Activated T-helper 1 cell treated with anti-CD3 and anti-CD28 coated beads, Interleukin-2, amount 50 U/mL, for 16 hours (primary cell): ENCODE measurements around the gene GSTA4.
"Not testable (repeated sequence)": the region's sequence is repeated elsewhere in the genome, so short reads cannot be mapped to it uniquely, and the experiment has no call there.

Experiments used
- DNase-seq, 2 donors: peaks; one replicate each; pipeline ENCODE4 v3.0.0-alpha.2; 2020; ENCODE audit warnings: low read depth in 1 of 2, low spot score in 1 of 2

Gene GSTA4

DNA sequence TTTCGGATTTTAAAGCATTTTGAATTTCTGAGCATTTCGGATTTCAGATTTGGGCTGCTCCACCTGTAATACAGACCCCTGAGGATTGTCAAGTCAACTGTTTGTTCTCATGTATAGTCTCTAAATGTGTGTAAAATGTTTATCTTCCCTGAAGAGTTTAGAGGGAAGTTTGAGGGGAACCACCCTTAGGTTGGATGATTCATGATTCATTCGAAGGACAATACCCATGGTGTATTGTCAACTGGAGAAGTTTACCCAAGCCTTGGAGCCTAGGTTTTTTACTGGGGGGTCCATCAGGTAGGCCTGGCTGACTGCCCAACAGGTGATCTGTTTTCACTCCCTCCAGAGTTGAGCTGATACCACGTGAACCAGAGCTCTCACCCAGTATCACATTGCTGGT lies 18.9 kb downstream of the GSTA4 start:
- DNase-seq = no peak

DNA sequence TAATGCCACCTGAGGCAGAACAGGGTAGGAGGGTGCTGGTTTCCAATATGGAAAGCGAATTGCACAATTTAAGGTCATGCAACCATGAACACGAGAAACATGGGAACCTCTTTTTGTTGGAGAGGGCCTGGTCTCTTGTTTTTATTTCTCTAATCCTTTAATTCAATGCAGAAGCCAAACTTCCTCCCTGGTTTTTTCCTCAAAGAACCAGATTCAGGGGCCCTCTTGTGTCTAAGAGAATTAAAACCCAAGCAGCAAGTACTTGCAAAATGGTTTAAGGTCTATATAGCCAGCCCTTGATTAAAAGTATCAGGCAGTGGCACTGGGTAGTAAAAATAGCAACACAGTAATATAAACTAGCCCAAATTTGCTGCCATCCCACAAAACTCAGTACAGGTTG lies 19.5 kb downstream of the GSTA4 start:
- DNase-seq = no peak

DNA sequence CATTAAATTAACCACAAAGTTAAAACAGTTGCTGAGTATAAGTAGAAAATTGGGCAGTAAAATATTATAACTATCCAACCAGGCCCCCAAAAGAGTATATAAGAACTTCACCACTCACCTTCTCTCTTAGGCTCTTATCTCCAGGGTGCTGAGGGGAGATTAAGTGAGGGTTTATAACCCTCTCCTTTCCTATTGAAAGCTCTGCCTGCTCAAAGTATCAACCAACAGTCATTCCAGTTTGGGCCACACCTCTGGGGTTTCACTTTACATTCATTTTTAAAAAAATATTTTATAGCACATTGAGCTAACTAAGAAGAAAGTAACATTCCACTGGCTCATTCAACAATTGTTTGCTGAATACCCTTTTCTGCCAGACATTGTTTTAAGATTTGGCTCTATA lies 22.1 kb downstream of the GSTA4 start:
- no peak for DNase-seq

DNA sequence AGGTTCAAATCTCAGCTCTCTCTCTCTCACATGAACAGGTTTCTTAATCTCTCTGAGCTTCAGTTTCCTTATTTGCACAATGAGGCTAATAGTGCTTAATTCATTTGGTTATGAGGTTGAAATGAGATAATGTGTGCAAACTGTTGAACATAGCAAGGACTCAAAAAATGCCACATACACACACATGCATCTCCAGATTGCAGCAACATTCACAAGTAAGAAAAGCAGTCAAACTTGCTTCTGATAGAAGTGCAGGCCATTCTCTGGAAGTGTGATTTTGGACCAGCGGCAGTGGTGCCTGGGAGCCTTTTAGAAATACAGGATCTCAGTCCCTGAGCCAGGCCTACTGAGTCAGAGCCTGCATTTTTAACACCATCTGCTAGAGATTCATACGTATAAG lies 25.7 kb downstream of the GSTA4 start:
- DNase-seq = no peak

DNA sequence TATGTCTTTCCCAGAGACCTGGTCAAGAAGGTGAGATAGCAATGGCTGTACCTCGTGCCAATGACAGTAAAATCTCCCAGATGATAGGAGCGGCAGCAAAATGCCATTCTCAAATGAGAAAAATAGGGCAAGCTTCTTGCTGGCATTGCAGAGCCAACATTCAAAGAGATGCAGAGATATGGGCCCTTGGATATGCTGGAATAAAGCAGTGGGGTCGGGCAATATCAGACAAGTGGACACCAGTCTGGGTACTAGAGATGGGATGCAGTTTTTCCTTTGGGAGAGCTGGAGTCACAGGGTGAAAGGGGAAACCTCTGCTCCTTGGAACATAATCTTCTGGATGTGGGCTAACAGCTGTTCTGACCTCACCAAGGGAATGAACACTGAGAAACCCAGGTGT lies 29.0 kb downstream of the GSTA4 start:
- no peak for DNase-seq

DNA sequence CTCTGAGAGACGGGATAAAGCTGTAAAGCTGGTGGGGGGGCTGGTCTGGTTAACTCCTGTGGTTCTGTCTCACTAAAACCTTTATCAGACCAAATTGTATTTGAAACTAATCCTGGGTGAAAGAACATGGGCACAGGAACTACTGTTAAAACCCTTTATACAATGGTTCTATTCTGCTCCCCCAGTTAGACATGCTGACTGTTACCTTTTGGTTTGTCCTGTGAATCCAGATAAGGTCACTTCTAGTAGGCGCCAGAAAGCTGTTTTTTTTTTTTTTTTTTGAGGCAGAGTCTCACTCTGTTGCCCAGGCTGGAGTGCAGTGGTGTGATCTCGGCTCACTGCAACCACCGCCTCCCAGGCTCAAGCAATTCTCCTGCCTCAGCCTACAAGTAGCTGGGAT lies 29.7 kb downstream of the GSTA4 start:
- DNase-seq = no peak

DNA sequence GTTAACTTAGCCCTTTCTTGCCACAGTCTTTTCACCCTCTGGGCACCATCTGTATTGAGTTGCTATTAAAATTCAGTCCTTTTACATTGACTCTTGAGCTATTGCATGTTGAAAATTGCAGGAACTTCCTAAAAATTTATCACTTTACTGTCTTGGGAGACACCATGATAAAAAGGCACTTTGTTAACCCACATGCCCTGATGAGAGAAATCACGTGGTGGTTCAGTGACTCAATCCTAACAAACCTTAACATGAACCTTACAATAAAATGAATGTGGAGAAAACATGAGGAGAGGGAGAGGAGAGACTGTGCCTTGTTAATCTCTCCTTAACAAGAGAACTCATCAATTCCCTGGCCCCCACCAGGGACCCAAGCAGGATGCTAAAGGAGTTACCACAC lies 30.8 kb downstream of the GSTA4 start:
- no peak for DNase-seq

DNA sequence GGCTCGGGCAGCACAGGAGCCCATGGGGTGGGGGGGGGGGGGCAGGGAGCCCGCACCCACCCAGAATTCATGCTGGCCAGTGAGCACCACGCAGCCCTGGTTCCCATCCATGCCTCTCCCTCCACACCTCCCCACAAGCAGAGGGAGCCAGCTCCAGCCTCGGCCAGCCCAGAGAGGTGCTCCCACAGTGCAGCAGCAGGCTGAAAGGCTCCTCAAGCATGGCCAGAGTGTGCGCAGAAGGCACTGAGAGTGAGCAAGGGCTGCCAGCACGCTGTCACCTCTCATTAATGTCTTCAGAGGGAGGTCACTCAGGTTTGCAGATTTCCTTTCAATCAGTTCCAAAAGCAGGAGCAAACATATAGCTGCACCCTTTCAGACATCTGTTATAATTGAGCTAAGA lies 32.4 kb downstream of the GSTA4 start:
- DNase-seq = no peak

DNA sequence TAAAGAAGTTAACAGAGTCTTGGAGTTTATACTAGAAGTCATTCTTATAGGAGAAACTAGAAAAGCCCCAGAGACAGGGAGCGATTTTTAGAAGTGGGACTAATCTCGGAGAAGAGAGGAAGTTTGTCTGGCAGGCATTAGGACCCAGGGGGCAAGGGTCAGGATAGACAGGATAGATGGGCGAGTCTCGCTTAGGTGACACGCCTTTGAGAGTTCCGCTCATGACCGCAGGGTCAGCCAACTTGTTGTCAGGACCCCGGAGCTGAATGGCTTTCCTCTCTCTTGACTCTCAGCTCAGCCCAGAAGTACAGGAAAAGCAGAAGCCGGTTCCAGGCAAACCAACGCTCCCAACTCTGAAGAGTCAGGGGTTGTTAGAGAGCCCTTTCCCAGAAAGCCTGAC lies 34.1 kb downstream of the GSTA4 start:
- DNase-seq = not testable (repeated sequence)

DNA sequence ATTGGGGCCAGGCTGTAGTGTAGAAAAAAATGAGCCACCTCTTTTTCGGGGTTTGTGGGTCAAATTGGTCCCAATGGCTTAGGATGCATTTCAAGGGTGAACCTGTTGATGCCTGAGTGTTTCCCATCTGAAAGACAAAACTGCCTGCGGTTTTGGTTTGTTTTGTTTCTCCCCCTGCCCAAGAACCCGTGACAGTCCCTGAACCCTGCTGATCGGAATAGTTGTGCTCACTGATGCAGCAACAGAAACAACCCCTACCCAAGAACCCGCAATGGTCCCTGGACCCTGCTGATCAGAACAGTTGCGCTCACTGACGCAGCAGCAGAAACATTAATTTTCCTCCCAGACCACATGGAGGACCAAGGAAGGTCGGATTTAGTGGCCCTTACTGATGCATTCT lies 34.9 kb downstream of the GSTA4 start:
- DNase-seq = not testable (repeated sequence)

DNA sequence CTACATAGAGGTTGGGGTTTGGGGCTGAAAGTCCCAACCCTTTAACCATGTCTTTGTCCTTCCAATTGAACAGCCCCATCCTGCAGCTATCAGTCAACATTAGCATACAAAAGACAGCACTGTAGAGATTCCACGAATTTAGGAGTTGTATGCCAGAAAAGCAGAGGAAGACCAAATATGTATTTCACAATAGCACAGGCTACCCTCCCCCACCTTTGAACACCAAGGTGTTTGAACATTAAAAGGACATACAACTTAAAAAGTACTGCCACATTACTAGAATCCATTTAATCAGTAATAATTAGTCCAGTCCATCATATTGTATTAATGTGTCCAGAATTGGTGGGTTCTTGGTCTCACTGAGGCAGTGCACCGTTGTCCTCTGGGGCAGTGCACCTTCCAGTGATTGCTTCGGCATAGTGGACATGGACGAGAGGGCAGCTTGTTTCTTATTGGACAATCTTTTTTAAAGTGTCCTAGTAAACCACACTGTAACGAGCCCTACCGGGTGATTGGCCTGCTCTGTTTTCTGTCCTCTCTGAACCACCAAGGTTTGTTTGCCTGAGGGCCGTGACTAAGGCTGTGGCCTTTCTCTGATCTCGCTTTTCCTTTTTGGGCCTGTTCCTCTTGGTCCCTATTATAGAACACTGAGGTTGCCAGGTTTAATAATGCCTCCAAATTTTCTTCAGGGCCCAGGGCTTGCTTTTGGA lies 36.4 kb downstream of the GSTA4 start:
- no peak for DNase-seq

DNA sequence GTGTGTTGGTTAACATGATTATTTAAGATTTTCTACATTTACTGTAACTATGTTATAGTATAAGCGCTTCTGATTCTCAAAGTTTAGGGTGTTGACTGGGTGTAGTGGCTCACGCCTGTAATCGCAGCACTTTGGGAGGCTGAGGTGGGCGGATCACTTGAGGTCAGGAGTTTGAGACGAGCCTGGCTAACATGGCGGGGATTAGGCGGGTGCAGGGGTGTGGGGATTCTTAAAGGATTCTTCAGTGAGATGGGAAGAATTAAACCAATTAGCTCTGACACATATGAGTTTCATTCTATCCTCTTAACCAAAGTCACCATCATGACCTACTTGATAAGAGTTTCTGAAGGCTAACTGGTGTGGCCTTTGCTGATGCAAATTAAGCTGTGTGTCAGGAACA lies 39.2 kb downstream of the GSTA4 start:
- DNase-seq = no peak

DNA sequence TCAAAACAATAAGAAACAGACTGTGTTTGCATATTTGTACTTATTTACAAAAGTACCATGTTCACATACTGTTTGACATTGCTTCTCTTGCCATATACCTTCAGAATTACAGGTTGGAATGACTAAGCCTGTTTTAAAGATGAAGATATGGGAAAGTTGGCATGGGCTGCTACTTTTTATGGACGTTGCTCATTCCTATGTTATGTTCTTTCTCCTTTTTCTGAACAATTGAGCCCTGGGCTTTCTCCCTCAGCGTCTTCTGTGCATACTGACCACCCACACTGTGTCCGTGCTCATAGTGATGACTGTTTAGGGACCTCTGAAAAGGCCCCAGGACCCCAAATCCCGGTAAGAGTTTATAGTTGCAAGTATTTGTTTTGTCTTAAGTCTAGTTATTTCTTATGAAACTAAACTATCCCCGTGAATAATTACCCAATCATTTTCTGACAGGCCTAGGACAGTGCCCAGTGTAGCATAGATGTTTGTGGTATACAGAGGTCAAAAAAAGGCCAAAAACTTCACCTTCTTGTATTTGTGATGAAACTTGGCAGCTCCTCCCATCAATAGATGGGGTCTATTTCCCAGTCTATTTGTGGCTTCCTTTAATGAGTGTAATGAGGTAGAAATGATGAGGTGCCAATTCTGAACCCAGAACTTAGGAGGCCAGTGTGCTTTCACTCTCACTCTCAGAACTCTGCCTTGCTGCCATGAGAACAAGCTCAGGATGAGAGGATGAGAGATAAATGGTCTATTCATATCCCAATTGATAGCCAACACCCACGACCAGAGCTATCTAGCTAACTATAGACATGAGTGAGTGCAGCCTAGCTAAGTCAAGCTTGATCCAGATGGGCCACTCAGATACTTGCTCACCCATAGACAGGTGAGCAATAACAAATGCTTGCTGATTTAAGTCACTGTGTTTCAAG lies 40.9 kb downstream of the GSTA4 start:
- DNase-seq = no peak

DNA sequence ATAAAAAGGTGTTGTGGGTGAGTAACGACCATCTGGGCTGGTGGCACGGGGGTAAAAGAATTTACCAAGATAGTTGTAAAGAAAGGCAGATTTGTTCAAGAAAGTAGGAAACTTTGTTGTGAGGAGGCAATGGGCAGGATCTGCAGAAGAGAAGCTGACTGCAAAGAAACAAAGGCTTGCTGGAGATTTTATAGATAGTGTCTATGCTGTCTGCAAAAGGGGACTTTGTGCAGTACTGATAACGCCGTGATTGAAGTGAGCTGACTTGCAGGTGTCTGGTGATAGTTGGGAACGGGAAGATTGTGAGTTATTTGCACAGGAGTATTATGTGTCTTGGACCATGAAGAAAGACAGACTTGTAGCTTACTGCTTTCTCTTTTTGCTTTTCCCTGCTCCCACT lies 48.8 kb downstream of the GSTA4 start:
- no peak for DNase-seq

DNA sequence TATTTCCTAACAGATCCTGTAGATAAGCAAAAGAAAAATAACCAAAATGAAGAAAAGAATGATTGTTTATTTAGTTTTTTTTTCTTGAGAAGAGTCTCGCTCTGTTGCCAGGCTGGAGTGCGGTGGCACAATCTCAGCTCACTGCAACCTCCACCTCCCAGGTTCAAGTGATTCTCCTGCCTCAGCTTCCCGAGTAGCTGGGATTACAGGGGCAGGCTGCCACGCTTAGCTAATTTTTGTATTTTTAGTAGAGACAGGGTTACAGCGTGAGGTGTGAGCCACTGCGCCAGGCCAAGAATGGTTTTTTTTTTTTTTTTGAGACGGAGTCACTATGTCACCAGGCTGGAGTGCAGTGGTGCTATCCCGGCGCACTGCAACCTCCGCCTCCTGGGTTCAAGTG lies 52.3 kb downstream of the GSTA4 start:
- not testable (repeated sequence) for DNase-seq

DNA sequence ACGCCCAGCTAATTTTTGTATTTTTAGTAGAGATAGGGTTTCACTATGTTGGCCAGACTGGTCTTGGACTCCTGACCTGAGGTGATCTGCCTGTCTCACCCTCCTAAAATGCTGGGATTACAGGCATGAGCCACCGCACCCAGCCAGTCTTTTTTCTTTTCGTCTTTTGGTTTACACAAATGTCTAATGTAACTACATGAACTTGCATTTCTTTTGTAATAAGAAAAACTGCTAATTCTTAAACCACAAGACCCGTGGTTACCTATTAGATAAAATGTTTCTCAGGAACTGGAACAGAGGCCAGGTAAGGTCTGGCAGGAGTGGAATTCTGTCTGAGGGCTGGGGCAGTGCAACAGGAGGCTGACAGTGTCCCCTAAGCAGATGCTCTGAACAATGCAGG lies 52.9 kb downstream of the GSTA4 start:
- no peak for DNase-seq

DNA sequence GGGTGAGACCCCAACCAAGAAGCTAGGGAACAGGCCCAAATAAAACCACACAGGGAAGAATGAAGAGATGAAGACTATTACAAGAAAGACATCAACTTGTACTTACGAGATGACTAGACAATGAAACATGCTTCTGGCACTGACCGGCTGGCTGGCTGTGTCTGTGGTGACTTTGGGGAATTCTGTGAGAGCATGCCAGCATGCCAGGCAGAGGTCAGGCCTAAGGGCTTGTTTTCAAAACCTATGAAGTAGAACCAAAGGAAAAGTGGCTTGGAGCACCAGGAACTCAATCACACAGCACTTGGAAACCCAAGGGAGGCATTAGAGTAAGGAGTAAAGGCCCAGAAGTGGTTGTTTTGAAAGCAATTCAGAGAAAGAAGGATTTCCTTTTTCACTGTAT lies 57.2 kb downstream of the GSTA4 start:
- DNase-seq = no peak

DNA sequence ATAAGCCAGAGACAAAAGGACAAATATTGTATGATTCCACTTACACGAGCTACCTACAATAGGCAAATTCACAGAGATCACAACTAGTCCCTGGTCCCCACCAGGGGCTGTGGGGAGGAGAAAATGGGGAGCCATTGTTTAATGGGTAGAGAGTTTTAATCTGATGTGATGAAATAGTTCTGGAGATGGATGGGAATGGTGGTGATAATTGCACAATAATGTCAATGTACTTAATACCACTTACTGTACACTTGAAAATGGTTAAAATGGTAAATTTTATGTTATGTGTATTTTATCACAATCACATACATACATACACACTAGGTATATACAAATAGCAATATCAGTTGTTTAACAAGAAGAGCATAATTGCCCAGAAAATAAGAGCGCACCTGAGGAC lies 61.3 kb downstream of the GSTA4 start:
- no peak for DNase-seq

DNA sequence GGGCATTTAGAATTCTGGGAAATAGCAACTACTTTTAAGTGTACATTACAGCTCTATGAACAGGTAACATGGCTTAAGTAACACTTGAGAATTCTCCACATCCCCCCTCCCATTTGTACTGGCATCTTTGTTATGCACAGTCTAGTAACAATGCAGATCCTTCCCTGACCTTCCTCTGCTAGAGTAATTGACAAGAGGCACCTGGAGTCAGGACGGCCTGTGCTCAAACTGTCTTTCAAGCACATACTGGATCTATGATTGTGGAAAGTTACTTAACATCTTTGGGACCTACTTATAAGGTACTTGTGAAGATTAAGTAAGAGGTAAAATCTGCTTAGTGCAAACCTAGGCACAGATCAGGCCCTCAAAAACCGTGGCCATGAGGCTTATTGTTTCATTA lies 63.7 kb downstream of the GSTA4 start:
- no peak for DNase-seq

DNA sequence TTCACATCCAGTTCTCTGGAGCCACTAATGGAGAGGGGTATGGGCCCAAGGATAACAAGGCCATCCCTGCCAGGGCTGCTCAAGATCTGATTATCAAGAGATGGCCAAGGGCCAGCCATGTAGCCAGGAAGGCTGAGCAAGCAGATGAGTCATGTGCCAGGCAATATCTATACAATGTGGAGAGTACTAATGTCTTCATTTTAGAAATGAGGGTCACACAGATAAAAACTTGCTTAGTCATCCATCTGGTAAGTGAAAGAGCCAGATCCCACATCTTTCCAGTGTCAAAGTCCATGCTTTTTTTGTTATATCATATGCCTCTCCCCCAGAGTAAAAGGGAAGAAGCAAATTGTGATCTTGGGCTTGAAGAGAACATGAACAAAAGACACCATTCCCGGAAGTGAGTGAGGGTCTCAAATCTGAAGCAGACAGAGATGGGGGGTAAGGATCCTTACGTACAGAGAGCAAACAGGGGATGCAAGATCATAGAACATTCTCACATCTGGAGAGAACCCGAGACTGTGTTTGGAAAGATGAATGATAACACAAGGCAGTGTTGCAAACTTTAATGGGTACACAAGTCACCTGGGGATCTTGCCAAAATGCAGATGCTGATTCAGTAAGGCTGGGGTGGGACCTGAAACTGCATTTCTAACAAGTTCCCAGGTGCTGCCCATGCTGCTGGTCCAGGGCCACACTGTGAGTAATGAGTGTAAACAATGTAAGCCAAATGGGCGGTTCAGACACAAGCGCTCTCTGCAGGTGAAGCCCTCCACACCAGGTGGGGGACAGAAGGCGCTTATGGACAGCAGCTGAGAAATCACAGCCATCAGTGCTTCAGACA lies 65.5 kb downstream of the GSTA4 start:
- no peak for DNase-seq
